Measurements from ENCODE around the gene IRGC.

IRGC gene

GRCh38 chr19:43741075-43741825 lies 25.4 kb downstream of the IRGC start:
- H2AFZ ChIP-seq = no peak overlapping the region
- no peak overlapping the region for H3K9ac ChIP-seq
- no peak overlapping the region for H3K4me2 ChIP-seq (ENCODE audit: low read length)
- no peaks in the 10 kb centered on the region for H3K36me3 ChIP-seq (ENCODE audit: control insufficient read depth, insufficient read depth, low read length)
- H3K4me1 ChIP-seq = no peaks in the 10 kb centered on the region
- H3K79me2 ChIP-seq = no peaks in the 10 kb centered on the region
- no peak overlapping the region for H3K27ac ChIP-seq
- no peak overlapping the region for H3K4me3 ChIP-seq (ENCODE audit: low read depth, low read length)
- TF ChIP-seq, protein P1, sequence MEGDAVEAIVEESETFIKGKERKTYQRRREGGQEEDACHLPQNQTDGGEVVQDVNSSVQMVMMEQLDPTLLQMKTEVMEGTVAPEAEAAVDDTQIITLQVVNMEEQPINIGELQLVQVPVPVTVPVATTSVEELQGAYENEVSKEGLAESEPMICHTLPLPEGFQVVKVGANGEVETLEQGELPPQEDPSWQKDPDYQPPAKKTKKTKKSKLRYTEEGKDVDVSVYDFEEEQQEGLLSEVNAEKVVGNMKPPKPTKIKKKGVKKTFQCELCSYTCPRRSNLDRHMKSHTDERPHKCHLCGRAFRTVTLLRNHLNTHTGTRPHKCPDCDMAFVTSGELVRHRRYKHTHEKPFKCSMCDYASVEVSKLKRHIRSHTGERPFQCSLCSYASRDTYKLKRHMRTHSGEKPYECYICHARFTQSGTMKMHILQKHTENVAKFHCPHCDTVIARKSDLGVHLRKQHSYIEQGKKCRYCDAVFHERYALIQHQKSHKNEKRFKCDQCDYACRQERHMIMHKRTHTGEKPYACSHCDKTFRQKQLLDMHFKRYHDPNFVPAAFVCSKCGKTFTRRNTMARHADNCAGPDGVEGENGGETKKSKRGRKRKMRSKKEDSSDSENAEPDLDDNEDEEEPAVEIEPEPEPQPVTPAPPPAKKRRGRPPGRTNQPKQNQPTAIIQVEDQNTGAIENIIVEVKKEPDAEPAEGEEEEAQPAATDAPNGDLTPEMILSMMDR (IDR thresholded peaks at IDR 0.05) = no peak
- no peaks in the 10 kb centered on the region for H3K9me3 ChIP-seq (ENCODE audit: control insufficient read depth, low read length)
- H3K27me3 ChIP-seq (ENCODE audit: control insufficient read depth, insufficient read depth, low read length) = no peaks in the 10 kb centered on the region

GRCh38 chr19:43743059-43743458 lies 27.2 kb downstream of the IRGC start:
- H3K4me1 ChIP-seq = no peaks in the 10 kb centered on the region
- no peak overlapping the region for H3K4me2 ChIP-seq (ENCODE audit: low read length)
- TF ChIP-seq, protein P1 (IDR thresholded peaks at IDR 0.05) = no peak
- no peaks in the 10 kb centered on the region for H3K9me3 ChIP-seq (ENCODE audit: control insufficient read depth, low read length)
- no peak overlapping the region for H3K9ac ChIP-seq
- H3K36me3 ChIP-seq (ENCODE audit: control insufficient read depth, insufficient read depth, low read length) = no peaks in the 10 kb centered on the region
- no peaks in the 10 kb centered on the region for H3K79me2 ChIP-seq
- H3K4me3 ChIP-seq (ENCODE audit: low read depth, low read length) = no peak overlapping the region
- no peaks in the 10 kb centered on the region for H3K27me3 ChIP-seq (ENCODE audit: control insufficient read depth, insufficient read depth, low read length)
- no peak overlapping the region for H2AFZ ChIP-seq
- H3K27ac ChIP-seq = no peak overlapping the region

- no peaks in the 10 kb centered on the region for H3K9me3 ChIP-seq (ENCODE audit: control insufficient read depth, low read length)
- no peaks in the 10 kb centered on the region for H3K27me3 ChIP-seq (ENCODE audit: control insufficient read depth, insufficient read depth, low read length)
- H2AFZ ChIP-seq = no peak overlapping the region
- no peak overlapping the region for H3K4me3 ChIP-seq (ENCODE audit: low read depth, low read length)
- no peaks in the 10 kb centered on the region for H3K36me3 ChIP-seq (ENCODE audit: control insufficient read depth, insufficient read depth, low read length)
- no peak overlapping the region for H3K4me2 ChIP-seq (ENCODE audit: low read length)
- no peak overlapping the region for H3K27ac ChIP-seq
- no peak overlapping the region for H3K9ac ChIP-seq
- no peaks in the 10 kb centered on the region for H3K4me1 ChIP-seq
- TF ChIP-seq, protein P1 (IDR thresholded peaks at IDR 0.05) = no peak
- no peaks in the 10 kb centered on the region for H3K79me2 ChIP-seq
Observed at GRCh38 chr19:43747557-43748204, 31.8 kb downstream of the IRGC start.

GRCh38 chr19:43748205-43748594 lies 32.3 kb downstream of the IRGC start:
- H3K4me1 ChIP-seq = no peaks in the 10 kb centered on the region
- H2AFZ ChIP-seq = no peak overlapping the region
- no peak overlapping the region for H3K4me2 ChIP-seq (ENCODE audit: low read length)
- H3K9ac ChIP-seq = no peak overlapping the region
- TF ChIP-seq, protein P1 (IDR thresholded peaks at IDR 0.05) = no peak
- H3K4me3 ChIP-seq (ENCODE audit: low read depth, low read length) = no peak overlapping the region
- H3K79me2 ChIP-seq = no peaks in the 10 kb centered on the region
- H3K27me3 ChIP-seq (ENCODE audit: control insufficient read depth, insufficient read depth, low read length) = no peaks in the 10 kb centered on the region
- no peaks in the 10 kb centered on the region for H3K9me3 ChIP-seq (ENCODE audit: control insufficient read depth, low read length)
- H3K36me3 ChIP-seq (ENCODE audit: control insufficient read depth, insufficient read depth, low read length) = no peaks in the 10 kb centered on the region
- H3K27ac ChIP-seq = no peak overlapping the region
